ENCODE results near the gene ABO. TPM values are rescaled to one million over a fixed set of nuclear protein-coding genes. Genes with fewer than 3 reads are reported as not detected.

Gene ABO
- total and polyA plus RNA-seq, 2 of the 8 experiments (the other 6 are each of a cell fraction or from before 2014, with no cell fraction given), result 0.03 TPM; not detected in 1

GRCh38 chr9:133282464-133283238 is 7.7 kb upstream of the ABO start:
- Histone ChIP-seq H2BK12ac (ENCODE audit: low read depth, low read length) (no peak overlapping the region), H3K14ac (ENCODE audit: insufficient read length) (no peak overlapping the region), H3K4me2 (ENCODE audit: insufficient read depth in 1 of 2, low read depth in 2 of 2, low read length in 2 of 2) (no peak overlapping the region), H3K56ac (replicated peaks; ENCODE audit: insufficient read length, low read depth, low read length) (no peak overlapping the region), H3K4me3 (ENCODE audit: extremely low read depth in 1 of 4, insufficient read depth in 2 of 4, low read depth in 3 of 4, low read length in 4 of 4) (no peak overlapping the region), H3K9me3 (ENCODE audit: insufficient read depth in 2 of 2, low read depth in 1 of 2, low read length in 1 of 2) (peaks cover 11 to 23% of the 10 kb centered on the region in 2 experiments; a peak in 3 of 4 replicates), H4K20me1 (replicated peaks in 1 of 2; ENCODE audit: control insufficient read depth in 1 of 2, insufficient read depth in 2 of 2, low read length in 2 of 2) (no peaks in the 10 kb centered on the region), H3K23ac (ENCODE audit: insufficient read length) (no peak overlapping the region), H3K4ac (replicated peaks; ENCODE audit: insufficient read length, low read depth, low read length) (no peak overlapping the region), H2BK5ac (ENCODE audit: low read depth, low read length) (no peak overlapping the region), H2AFZ (ENCODE audit: low read length) (no peak overlapping the region), H3K27me3 (replicated peaks in 1 of 4; ENCODE audit: control insufficient read depth in 3 of 4, extremely low read depth in 1 of 4, insufficient read depth in 3 of 4, low read length in 3 of 4) (peaks cover under 1 to 6% (median 4%) of the 10 kb centered on the region in 4 experiments; a peak in 3 of 7 replicates), H3K79me1 (ENCODE audit: low read depth, low read length) (no peaks in the 10 kb centered on the region), H3K36me3 (ENCODE audit: control insufficient read depth in 2 of 4, insufficient read depth in 4 of 4, low read length in 3 of 4) (no peaks in the 10 kb centered on the region), H3K4me1 (replicated peaks in 1 of 4; ENCODE audit: control insufficient read depth in 3 of 4, insufficient read depth in 4 of 4, low read length in 3 of 4) (no peaks in the 10 kb centered on the region), H3K23me2 (ENCODE audit: low read depth, low read length) (no peaks in the 10 kb centered on the region; the same call in 1 of the 2 replicates), H3K18ac (ENCODE audit: extremely low read depth, low read length) (no peak overlapping the region), H4K8ac (ENCODE audit: extremely low read depth, insufficient read depth, low read length) (no peak overlapping the region), H2BK20ac (ENCODE audit: low read length) (no peak overlapping the region), H2BK15ac (ENCODE audit: low read length) (no peak overlapping the region), H4K5ac (ENCODE audit: insufficient read length, low read depth, low read length) (no peak overlapping the region), H4K91ac (replicated peaks; ENCODE audit: insufficient read length, low read length) (no peak overlapping the region), H3K27ac (ENCODE audit: low read depth, low read length) (no peak overlapping the region), H2BK120ac (replicated peaks; ENCODE audit: low read depth, low read length) (no peak overlapping the region), H2AK5ac (ENCODE audit: low read depth, low read length) (no peak overlapping the region), H3K9ac (replicated peaks in 1 of 4; ENCODE audit: extremely low read depth in 1 of 4, low read depth in 3 of 4, low read length in 3 of 4) (no peak overlapping the region), H3K79me2 (ENCODE audit: control insufficient read depth in 1 of 2, insufficient read depth in 2 of 2, low read length in 2 of 2) (no peaks in the 10 kb centered on the region)
- FAIRE-seq, result no peak
- 84% methylated on average over 7 of the region's 7 CpGs; no CpG with 5 or more reads in 1 of the 2 experiments for WGBS, 2 experiments (ENCODE audit: extremely low coverage in 1 of 2, insufficient coverage in 1 of 2, insufficient read length in 1 of 2, insufficient replicate concordance in 2 of 2, low coverage in 1 of 2, low lambda C conversion rate in 2 of 2, missing lambda C conversion rate in 1 of 2)
- CTCF ChIA-PET (ENCODE audit: partially characterized antibody), result interaction anchor here (0.9 to 1.4 kb wide), 2 partner anchors 47 to 96 kb away, joined by 3 to 6 read pairs; no protein-coding TSS in a partner anchor
- POLR2A ChIA-PET (ENCODE audit: partially characterized antibody), result interaction anchor here (1.0 kb wide), 1 partner anchor 65 kb away, joined by 3 read pairs; the partner anchor contains the start of genes MED22 and RPL7A
- DNase-seq (ENCODE audit: low read depth in 1 of 2, low spot score in 2 of 2), result no peak
- TF ChIP-seq RFX5 (IDR thresholded peaks at IDR 0.05; ENCODE audit: borderline replicate concordance, low read depth, low read length) (peak; percentile 21; the same call in 1 of the 2 replicates), CEBPB (IDR thresholded peaks at IDR 0.05; ENCODE audit: low read depth, low read length) (no peak), SIN3A (conservative IDR thresholded peaks at IDR 0.05 in 1 of 2, IDR thresholded peaks at IDR 0.05 in 1 of 2; ENCODE audit: low read depth in 1 of 2, low read length in 2 of 2) (no peak), RXRA (IDR thresholded peaks at IDR 0.05; ENCODE audit: insufficient read depth, low read depth, low read length) (no peak), SP1 (IDR thresholded peaks at IDR 0.05; ENCODE audit: low read depth, low read length) (no peak)
